ENCODE measurements around the gene EYA2.

Gene EYA2

DNA sequence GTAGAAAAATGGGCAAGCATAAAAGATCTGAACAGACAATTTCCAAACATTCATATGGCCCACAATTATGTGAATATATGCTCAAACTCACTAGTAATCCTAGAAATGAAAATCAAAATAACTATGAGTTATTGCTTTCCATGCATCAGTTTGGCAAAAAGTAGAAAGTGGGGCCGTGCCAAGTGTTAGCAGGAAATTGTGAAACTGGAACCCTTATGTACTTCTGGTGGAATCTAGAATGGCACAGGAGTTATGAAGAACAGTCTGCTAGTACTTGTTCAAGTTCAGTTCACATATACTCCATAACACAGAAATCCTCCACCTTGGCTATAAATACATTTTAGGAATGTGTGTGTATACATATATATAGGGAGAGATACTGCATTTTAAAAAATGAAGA is 89.8 kb downstream of the EYA2 start:
- no peak for DNase-seq

- no peak for DNase-seq
These were observed 90.6 kb downstream of the EYA2 start for GRCh38 chr20:46985250-46985649.

- no peak for DNase-seq
These were observed 91.0 kb downstream of the EYA2 start for GRCh38 chr20:46985671-46986070.

- DNase-seq: no peak
These were observed 92.4 kb downstream of the EYA2 start for GRCh38 chr20:46987001-46987400.

- peak in 2 of 3 donors; percentile 5 to 6 for DNase-seq
These were observed 95.5 kb downstream of the EYA2 start for GRCh38 chr20:46990017-46990595.

DNA sequence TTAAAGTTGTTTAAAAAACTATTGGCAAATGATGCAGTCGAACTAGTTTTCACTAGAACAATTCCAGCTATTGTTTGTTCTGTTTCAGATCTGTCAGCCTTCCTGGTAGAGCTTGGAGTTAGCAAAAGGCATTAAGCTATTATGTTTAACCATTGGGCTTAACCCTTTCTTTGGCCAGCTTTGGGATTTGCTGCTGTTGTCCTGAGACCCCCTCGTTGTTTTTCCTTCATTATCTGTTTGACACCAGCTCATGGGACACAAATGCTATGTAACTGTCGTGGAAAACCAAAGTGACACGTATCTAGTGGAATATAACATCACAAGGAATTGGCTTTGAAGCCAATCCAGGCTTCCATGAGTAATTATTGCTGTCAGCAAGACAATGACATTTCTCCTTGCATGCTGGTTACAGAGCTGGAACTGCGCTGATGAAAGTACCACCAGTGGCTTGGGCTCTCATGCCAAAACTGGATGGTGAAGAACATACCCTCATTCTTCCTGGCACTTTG is 96.0 kb downstream of the EYA2 start:
- no peak for DNase-seq

GRCh38 chr20:46991168-46991567 is 96.5 kb downstream of the EYA2 start:
- DNase-seq: no peak

DNA sequence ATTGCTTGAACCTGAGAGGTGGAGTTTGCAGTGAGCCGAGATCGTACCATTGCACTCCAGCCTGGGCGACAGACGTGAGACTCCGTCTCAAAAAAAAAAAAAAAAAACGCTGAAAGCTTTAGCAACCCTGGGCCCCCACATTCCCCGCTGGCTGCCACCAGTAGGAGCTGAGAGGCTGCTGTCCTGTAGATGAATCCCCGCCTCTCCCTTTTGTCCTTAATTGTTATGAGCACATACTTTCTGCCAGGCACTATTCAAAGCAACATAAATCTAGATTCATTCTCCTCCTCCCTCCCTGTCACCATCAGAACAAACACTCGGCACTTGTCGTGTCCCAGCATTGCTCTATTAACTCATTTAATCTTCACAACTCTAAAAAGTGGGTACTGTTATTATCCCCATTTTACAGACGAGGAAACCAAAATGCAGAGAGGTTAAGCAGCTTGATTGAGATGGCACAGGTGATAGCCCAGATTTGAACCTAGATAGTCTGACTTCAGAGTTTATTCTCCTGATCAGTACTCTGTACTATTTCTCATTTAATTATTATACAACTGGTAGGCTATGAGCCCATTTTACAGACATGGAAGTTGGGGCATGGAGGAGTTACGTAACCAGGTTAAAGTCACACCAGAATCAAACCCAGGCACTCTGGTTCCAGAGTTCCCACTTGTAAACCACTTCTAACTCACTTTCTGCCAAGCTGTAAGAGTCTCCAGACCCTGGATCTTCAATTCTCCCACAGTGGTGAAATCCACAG is 97.4 kb downstream of the EYA2 start:
- DNase-seq: no peak

DNA sequence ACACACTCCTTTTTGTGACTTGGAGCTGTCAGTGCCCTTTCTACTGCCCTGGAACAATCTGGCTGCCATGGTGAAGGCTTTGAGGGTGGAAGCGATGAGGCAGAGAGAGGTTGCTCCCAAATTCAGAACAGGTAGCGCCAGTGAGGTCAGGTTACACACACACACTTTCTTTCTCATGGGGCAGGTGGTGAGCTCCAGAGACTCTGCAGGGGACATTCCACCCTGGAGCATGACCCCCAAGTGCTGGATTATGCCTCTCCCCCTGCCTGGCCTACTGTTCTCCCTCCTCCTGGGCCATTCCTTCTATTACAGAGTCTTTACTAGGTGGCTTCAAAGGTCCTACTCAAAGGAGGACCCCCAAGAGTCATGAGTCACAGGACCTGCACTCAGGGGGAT is 98.0 kb downstream of the EYA2 start:
- DNase-seq: no peak

DNA sequence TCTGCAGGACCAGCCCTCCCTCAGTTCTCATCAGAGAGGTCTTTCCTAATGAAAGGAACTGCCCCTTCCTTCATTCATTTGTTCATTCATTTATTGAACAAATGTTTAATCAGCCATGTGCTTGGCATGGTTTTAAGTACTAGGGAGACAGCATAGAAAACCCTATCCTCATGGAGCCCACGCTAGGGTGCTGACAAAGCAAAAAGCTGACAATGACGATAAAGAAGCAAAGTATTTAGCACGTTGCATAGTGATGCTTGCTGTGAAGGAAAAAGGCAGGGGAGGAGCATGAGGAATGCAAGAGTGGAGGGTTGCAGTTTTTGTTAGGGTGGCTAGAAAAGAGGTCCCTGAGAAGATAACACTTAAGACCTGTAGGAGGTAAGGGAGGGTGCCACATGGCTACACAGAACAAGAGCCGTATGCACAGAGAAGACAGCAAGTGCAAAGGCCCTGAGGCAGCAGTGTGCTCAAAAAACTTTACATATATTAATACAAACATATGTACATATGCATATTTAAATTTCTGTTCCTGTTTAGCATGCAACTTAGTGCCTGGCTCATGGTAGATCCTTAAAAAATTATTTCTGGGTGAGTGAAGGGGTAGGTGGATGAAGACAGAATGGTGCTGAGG is 98.9 kb downstream of the EYA2 start:
- no peak for DNase-seq

GRCh38 chr20:46994341-46994740 is 99.7 kb downstream of the EYA2 start:
- peak in 2 of 3 donors; percentile 5 to 33 for DNase-seq

DNA sequence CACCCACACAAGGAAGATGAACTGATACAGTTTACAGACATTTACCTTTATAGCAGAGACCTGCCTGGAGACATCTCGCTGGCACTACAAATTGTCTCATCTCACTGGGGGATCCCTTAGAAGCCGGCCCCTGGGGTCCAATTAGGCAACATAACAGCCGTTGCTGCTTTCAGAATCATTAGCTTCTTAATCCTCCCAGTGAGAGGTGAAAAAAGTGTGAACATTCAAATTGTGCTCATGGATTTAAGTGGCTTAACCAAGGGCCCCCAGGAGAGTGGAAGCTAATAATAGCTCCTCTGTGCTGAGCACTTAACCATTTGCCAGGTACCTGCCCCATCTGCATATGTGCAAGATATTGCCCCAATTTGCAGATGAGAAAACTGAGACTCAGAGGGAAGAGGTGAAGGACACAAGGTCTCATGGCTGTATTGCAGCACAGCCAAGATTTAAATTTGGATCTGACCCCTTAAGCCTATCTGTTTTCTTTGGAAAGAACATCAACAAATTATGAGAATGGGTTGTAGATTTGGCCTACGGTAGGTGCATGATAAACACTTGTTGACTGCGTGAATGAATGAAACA is 101.0 kb downstream of the EYA2 start:
- DNase-seq: no peak

DNA sequence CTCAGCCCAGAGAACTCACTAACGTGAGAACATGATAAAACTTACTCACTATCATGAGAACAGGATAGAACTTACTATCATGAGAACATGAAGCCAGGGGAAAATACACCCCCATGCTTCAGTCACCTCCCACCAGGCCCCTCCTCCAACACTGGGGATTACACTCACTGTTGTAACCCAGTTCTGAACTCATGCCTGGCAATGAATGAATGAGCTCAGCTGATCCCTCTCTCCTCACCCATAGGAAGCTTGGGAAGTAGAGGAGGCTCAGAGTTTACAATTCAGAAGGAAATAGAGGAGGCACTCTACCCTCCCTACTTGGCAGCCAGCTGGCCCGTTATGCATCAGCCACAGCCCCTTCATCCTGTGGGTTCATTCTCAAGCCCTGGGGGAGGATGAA is 102.5 kb downstream of the EYA2 start:
- peak in 2 of 3 donors; percentile 5 to 11 for DNase-seq

- DNase-seq: peak in 2 of 3 donors; percentile 10 to 12
These were observed 104.0 kb downstream of the EYA2 start for GRCh38 chr20:46998477-46999240.

- DNase-seq: no peak
These were observed 105.3 kb downstream of the EYA2 start for GRCh38 chr20:46999801-47000465.

GRCh38 chr20:47003223-47003622 is 108.6 kb downstream of the EYA2 start:
- DNase-seq: no peak

DNA sequence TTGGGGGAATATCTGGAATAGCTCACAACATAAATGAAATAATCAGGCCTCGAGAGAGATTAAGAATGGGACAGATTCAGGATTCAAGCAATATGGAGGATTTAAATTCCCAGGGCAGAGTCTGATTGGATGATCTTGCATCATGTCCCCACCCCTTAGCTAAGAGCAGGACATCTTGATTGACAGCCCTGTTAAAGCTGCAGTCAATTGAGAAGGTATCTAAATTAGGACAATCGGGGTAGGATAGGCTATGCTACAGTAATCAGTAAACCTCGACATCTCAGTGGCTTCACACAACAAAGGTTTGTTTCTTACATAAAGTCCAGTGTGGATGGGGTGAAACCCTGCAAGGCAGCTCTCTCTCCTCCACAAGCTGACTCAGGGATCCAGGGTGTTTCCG is 109.5 kb downstream of the EYA2 start:
- no peak for DNase-seq

- DNase-seq: no peak
These were observed 113.4 kb downstream of the EYA2 start for GRCh38 chr20:47007826-47008655.

GRCh38 chr20:47008842-47009518 is 114.3 kb downstream of the EYA2 start:
- no peak for DNase-seq

- DNase-seq: no peak
These were observed 115.1 kb downstream of the EYA2 start for GRCh38 chr20:47009784-47010183.

DNA sequence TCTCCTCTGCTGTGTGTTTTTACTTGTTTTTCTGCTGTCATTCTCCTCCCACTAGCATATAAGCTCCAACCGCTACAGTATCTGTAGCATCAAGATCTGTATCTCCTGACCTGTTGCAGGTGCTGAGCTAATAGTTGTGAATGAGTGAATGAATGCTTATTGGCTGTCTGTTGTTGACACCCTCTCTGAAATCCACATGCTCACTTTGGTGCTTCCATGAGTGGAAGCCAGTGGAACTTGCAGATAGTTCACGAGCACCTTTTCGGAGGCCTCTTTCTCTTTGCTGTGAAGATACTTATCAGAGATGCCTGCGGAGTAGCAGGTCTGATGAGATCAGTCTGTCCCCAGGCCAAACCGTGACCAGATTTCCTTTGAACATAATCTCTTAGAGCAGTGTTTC is 117.3 kb downstream of the EYA2 start:
- DNase-seq: no peak

Measured in suppressor macrophage treated with lipopolysaccharide for 1 hour (primary cell).